ENCODE measurements around the gene HOXB5. TPM values are rescaled to one million over a fixed set of nuclear protein-coding genes. Genes with fewer than 3 reads are reported as not detected.

Gene HOXB5
- total and polyA plus RNA-seq, 2 of the 4 experiments (the other 2 are of a cell fraction), result 0.54 to 18.0 TPM

GRCh38 chr17:48606892-48607614 lies 13.5 kb upstream of the HOXB5 start (continued):
- no peak for TF ChIP-seq CHD1 (IDR thresholded peaks at IDR 0.05; ENCODE audit: low read depth, low read length)

- no TSS peak for BruUV-seq (replicated peaks)
- intact Hi-C loops (cut with micrococcal nuclease) (no loop called here), in situ Hi-C loops (cut with MboI; ENCODE audit: low sequenced_read_pairs) (no loop called here), dilution Hi-C loops (cut with HindIII; ENCODE audit: low sequenced_read_pairs, unreplicated experiment) (no loop called here)
- 91% methylated on average over 18 of the region's 41 CpGs; no CpG with 5 or more reads in 1 of the 2 experiments for WGBS, 2 experiments (ENCODE audit: extremely low coverage in 2 of 2, insufficient read length in 1 of 2)
- no peak overlapping the region for H3K18ac ChIP-seq (ENCODE audit: low read depth, low read length)
- H3K14ac ChIP-seq (replicated peaks; ENCODE audit: low read depth, low read length), result no peak overlapping the region
- H3K4ac ChIP-seq (ENCODE audit: low read depth, low read length), result no peak overlapping the region
- 0 out of 2 replicates have a peak, but pooled peaks cover 3% of the 10 kb centered on the region for H3K9me1 ChIP-seq (ENCODE audit: insufficient read depth, low read length)
- H2BK5ac ChIP-seq (ENCODE audit: low read depth, low read length, poor library complexity, severe bottlenecking), result no peak overlapping the region
- H3K4me2 ChIP-seq (ENCODE audit: low read depth, low read length), result no peak overlapping the region
- no peak overlapping the region for H2AK9ac ChIP-seq (replicated peaks; ENCODE audit: low read depth, low read length, poor library complexity)
- DNase-seq, result no peak
- no peaks in the 10 kb centered on the region for H3K9me3 ChIP-seq (ENCODE audit: control insufficient read depth, insufficient read depth, low read length)
- TF ChIP-seq FOS (IDR thresholded peaks at IDR 0.05; ENCODE audit: low read depth, low read length), result no peak
- TF ChIP-seq RCOR1 (IDR thresholded peaks at IDR 0.05; ENCODE audit: insufficient replicate concordance, low read length), result no peak
- H3K23ac ChIP-seq (ENCODE audit: low read depth, low read length), result no peak overlapping the region
- H3K4me1 ChIP-seq (ENCODE audit: control insufficient read depth, insufficient read depth, low read length), result peaks cover 10% of the 10 kb centered on the region
- H3K27me3 ChIP-seq (ENCODE audit: control insufficient read depth, insufficient read depth, low read length), result no peaks in the 10 kb centered on the region
- H3K4me3 ChIP-seq (ENCODE audit: insufficient read depth, low read depth, low read length), result no peak overlapping the region
- H4K91ac ChIP-seq (ENCODE audit: insufficient read depth, low read depth, low read length), result no peak overlapping the region
- no peak overlapping the region for H4K5ac ChIP-seq (ENCODE audit: low read depth, low read length)
- no peak overlapping the region for H2BK15ac ChIP-seq (ENCODE audit: low read depth, low read length)
- H4K20me1 ChIP-seq (ENCODE audit: insufficient read depth, low read length), result 0 out of 2 replicates have a peak, but pooled peaks cover 3% of the 10 kb centered on the region
- H2BK20ac ChIP-seq (ENCODE audit: low read depth, low read length), result no peak overlapping the region
- H2AK5ac ChIP-seq (ENCODE audit: low read depth, low read length), result no peak overlapping the region
- no peak overlapping the region for H3K27ac ChIP-seq (ENCODE audit: insufficient read depth, low read length)
- no peak for ATAC-seq (ENCODE audit: low read depth)
- ChIA-PET CTCF (interaction anchor here (0.6 kb wide), 1 partner anchor 299 kb away, joined by 3 read pairs; no protein-coding TSS in a partner anchor), POLR2A (ENCODE audit: unreplicated experiment) (no interaction called here)
- H3K9ac ChIP-seq (ENCODE audit: low read depth, low read length), result no peak overlapping the region
- H3K36me3 ChIP-seq (ENCODE audit: control insufficient read depth, insufficient read depth, low read length), result peaks cover 7% of the 10 kb centered on the region
- H2BK120ac ChIP-seq (ENCODE audit: low read depth, low read length), result no peak overlapping the region
- no peak overlapping the region for H3K56ac ChIP-seq (ENCODE audit: extremely low read depth, insufficient read depth, low read length)
- H2AFZ ChIP-seq (replicated peaks; ENCODE audit: low read length, poor library complexity), result no peak overlapping the region
- H4K8ac ChIP-seq (ENCODE audit: low read depth in 2 of 2, low read length in 2 of 2), result no peak overlapping the region
- peaks cover 12 to 41% of the 10 kb centered on the region in 2 experiments; a peak in 3 of 4 replicates for H3K79me1 ChIP-seq (ENCODE audit: low read depth in 1 of 2, low read length in 2 of 2)
Measured at GRCh38 chr17:48605991-48606891, 12.7 kb upstream of the HOXB5 start.
